ENCODE measurements around the gene RNF19B. TPM values are rescaled to one million over a fixed set of nuclear protein-coding genes. Genes with fewer than 3 reads are reported as not detected.

The RNF19B gene
- total RNA-seq, 1 experiment from 2014 or later = 22.5 TPM

- RAD21 ChIA-PET (ENCODE audit: low non-redundant PET in 1 of 2, low total read pairs in 2 of 2, uncharacterized antibody in 2 of 2, unreplicated experiment in 2 of 2) = no interaction called here
- intact Hi-C loops (cut with micrococcal nuclease) = no loop called here
- TF ChIP-seq MAX (IDR thresholded peaks at IDR 0.05) (no peak), ATF3 (IDR thresholded peaks at IDR 0.05) (no peak), POLR2A (IDR thresholded peaks at IDR 0.05; ENCODE audit: borderline replicate concordance, extremely low read depth, insufficient read depth, insufficient read length) (no peak), YY1 (IDR thresholded peaks at IDR 0.05; ENCODE audit: extremely low read depth, insufficient replicate concordance, low read depth, low read length) (no peak)
- BruUV-seq (replicated peaks) = no TSS peak
- POLR2A ChIA-PET = no interaction called here
- ATAC-seq (no peak), DNase-seq (ENCODE audit: low read depth, low spot score) (no peak)
- H3K9me2 ChIP-seq (ENCODE audit: insufficient read depth) = no peaks in the 10 kb centered on the region
- no peaks in the 10 kb centered on the region for H3K9me3 ChIP-seq (ENCODE audit: control insufficient read depth in 1 of 2, insufficient read depth in 1 of 2, low read depth in 1 of 2, low read length in 2 of 2)
- H3K27me3 ChIP-seq (ENCODE audit: insufficient read depth, low read length) = no peaks in the 10 kb centered on the region
- no peaks in the 10 kb centered on the region for H3K79me2 ChIP-seq (ENCODE audit: insufficient read depth, low read length)
- no peaks in the 10 kb centered on the region for H3K36me3 ChIP-seq (ENCODE audit: control insufficient read depth in 1 of 2, insufficient read depth in 2 of 2, low read length in 2 of 2)
- no peak overlapping the region for H3K9ac ChIP-seq (ENCODE audit: low read length)
- H3K4me3 ChIP-seq (replicated peaks in 1 of 2; ENCODE audit: low read depth in 1 of 2, low read length in 2 of 2) = no peak overlapping the region
- no peak overlapping the region for H3K4me2 ChIP-seq (ENCODE audit: low read length)
- no peak overlapping the region for H2AFZ ChIP-seq (ENCODE audit: low read depth, low read length, poor library complexity, severe bottlenecking)
- CTCF ChIA-PET = no interaction called here
- no peaks in the 10 kb centered on the region for H4K20me1 ChIP-seq (ENCODE audit: insufficient read depth)
- no peaks in the 10 kb centered on the region for H3K4me1 ChIP-seq (ENCODE audit: control insufficient read depth in 1 of 2, insufficient read depth in 2 of 2, low read length in 2 of 2)
- no peak overlapping the region for H3K27ac ChIP-seq (ENCODE audit: low read depth, low read length)
Measured at GRCh38 chr1:32910319-32910718, 54.3 kb downstream of the RNF19B start.

- TF ChIP-seq ZNF274 (IDR thresholded peaks at IDR 0.05; ENCODE audit: low read depth, low read length) (no peak), RAD21 (IDR thresholded peaks at IDR 0.05; ENCODE audit: low read depth) (no peak), ELF1 (IDR thresholded peaks at IDR 0.05; ENCODE audit: borderline replicate concordance, low read depth) (no peak)
- Histone ChIP-seq H3K36me3 (ENCODE audit: control insufficient read depth in 1 of 2, insufficient read depth in 2 of 2, low read length in 2 of 2) (no peaks in the 10 kb centered on the region), H3K4me2 (ENCODE audit: low read length) (no peak overlapping the region), H3K27ac (ENCODE audit: low read depth, low read length) (no peak overlapping the region), H3K9me3 (ENCODE audit: control insufficient read depth in 1 of 2, insufficient read depth in 1 of 2, low read depth in 1 of 2, low read length in 2 of 2) (no peaks in the 10 kb centered on the region), H4K20me1 (ENCODE audit: insufficient read depth) (no peaks in the 10 kb centered on the region), H3K27me3 (ENCODE audit: insufficient read depth, low read length) (no peaks in the 10 kb centered on the region), H3K9me2 (ENCODE audit: insufficient read depth) (no peaks in the 10 kb centered on the region), H2AFZ (ENCODE audit: low read depth, low read length, poor library complexity, severe bottlenecking) (no peak overlapping the region), H3K9ac (ENCODE audit: low read length) (no peak overlapping the region), H3K4me1 (ENCODE audit: control insufficient read depth in 1 of 2, insufficient read depth in 2 of 2, low read length in 2 of 2) (peaks cover 2 to 11% of the 10 kb centered on the region in 2 experiments; a peak in 2 of 4 replicates), H3K79me2 (ENCODE audit: insufficient read depth, low read length) (no peaks in the 10 kb centered on the region), H3K4me3 (replicated peaks in 1 of 2; ENCODE audit: low read depth in 1 of 2, low read length in 2 of 2) (no peak overlapping the region)
- RAD21 ChIA-PET (ENCODE audit: low non-redundant PET in 1 of 2, low total read pairs in 2 of 2, uncharacterized antibody in 2 of 2, unreplicated experiment in 2 of 2) = no interaction called here
- BruUV-seq (replicated peaks) = no TSS peak
- CTCF ChIA-PET = interaction anchor here (1.1 kb wide), 1 partner anchor 14 kb away, joined by 3 read pairs; no protein-coding TSS in a partner anchor
- DNase-seq (ENCODE audit: low read depth, low spot score) = no peak
- intact Hi-C loops (cut with micrococcal nuclease) = loop anchor here (10.0 kb wide), 1 partner anchor 147 kb away; no protein-coding TSS in a partner anchor
- POLR2A ChIA-PET = no interaction called here
- no peak for ATAC-seq
Measured at GRCh38 chr1:32907435-32907834, 57.2 kb downstream of the RNF19B start.

All from HCT116 (cell line).